ENCODE results near the gene RIMOC1. TPM values are rescaled to one million over a fixed set of nuclear protein-coding genes. Genes with fewer than 3 reads are reported as not detected.
A peak's percentile ranks its signal among the peaks of the same experiment; 100 is the strongest.

The RIMOC1 gene
- 10 to 100 TPM; 20.1 to 27.9 (median 24.6) TPM for total RNA-seq

- intact Hi-C loops (cut with DNase I) = no loop called here
- TF ChIP-seq POLR2A (IDR thresholded peaks at IDR 0.05) = peak; percentile 58 to 84
- TF ChIP-seq CTCF (IDR thresholded peaks at IDR 0.05) = no peak
- H3K9me3 ChIP-seq = no peaks in the 10 kb centered on the region
- DNase-seq = peak; percentile 99
- H3K27ac ChIP-seq = peak within 1 kb of the TSS; percentile 70 to 84 (median 71)
- peaks cover 5% of the 10 kb centered on the region in 2 donors for H3K4me1 ChIP-seq
- no peaks in the 10 kb centered on the region for H3K27me3 ChIP-seq
- H3K36me3 ChIP-seq = peaks cover 3 to 9% of the 10 kb centered on the region in 2 donors
- peak within 1 kb of the TSS; percentile 52 to 90 (median 63) for H3K4me3 ChIP-seq (replicated peaks in 1 of 3)
- WGBS, 2 donors = 0 to 1% methylated on average over 52 to 55 of the region's 55 CpGs
Observed at GRCh38 chr5:41903892-41904799, at the start of gene RIMOC1. TSS of gene RIMOC1 (plus strand) at chr5:41904344. CDS start at chr5:41904368, 24 bp downstream.

- 44 to 47% methylated on average over 5 of the region's 5 CpGs for WGBS, 2 donors
- Histone ChIP-seq H3K4me3 (replicated peaks in 1 of 3) (no peak overlapping the region), H3K9me3 (no peaks in the 10 kb centered on the region), H3K4me1 (no peaks in the 10 kb centered on the region), H3K36me3 (peaks cover 14 to 18% of the 10 kb centered on the region in 2 donors), H3K27ac (no peak overlapping the region), H3K27me3 (no peaks in the 10 kb centered on the region)
- intact Hi-C loops (cut with DNase I) = loop anchor here (5.0 to 10.0 kb wide), 2 partner anchors 198 to 910 kb away; no protein-coding TSS in a partner anchor
- no peak for TF ChIP-seq POLR2A (IDR thresholded peaks at IDR 0.05)
- peak; percentile 28 to 87 (median 67) for TF ChIP-seq CTCF (IDR thresholded peaks at IDR 0.05)
- DNase-seq = peak; percentile 35 to 44
Observed at GRCh38 chr5:41856644-41857491, 47.3 kb upstream of the RIMOC1 start.

- Histone ChIP-seq H3K27me3 (no peaks in the 10 kb centered on the region), H3K4me3 (replicated peaks in 1 of 3) (no peak overlapping the region), H3K27ac (no peak overlapping the region), H3K4me1 (no peaks in the 10 kb centered on the region), H3K36me3 (peaks cover 13 to 14% of the 10 kb centered on the region in 2 donors), H3K9me3 (no peaks in the 10 kb centered on the region)
- no peak for TF ChIP-seq POLR2A (IDR thresholded peaks at IDR 0.05)
- 58 to 82% methylated on average over 1 of the region's 1 CpG for WGBS, 2 donors
- intact Hi-C loops (cut with DNase I) = loop anchor here (5.0 to 10.0 kb wide), 2 partner anchors 197 to 909 kb away; no protein-coding TSS in a partner anchor
- no peak for DNase-seq
Observed at GRCh38 chr5:41857989-41858388, 46.2 kb upstream of the RIMOC1 start.

- TF ChIP-seq POLR2A (IDR thresholded peaks at IDR 0.05) (no peak), CTCF (IDR thresholded peaks at IDR 0.05) (no peak)
Observed at GRCh38 chr5:41858890-41859289, 45.3 kb upstream of the RIMOC1 start.

GRCh38 chr5:41863871-41864486 lies 40.2 kb upstream of the RIMOC1 start:
- Histone ChIP-seq H3K9me3 (no peaks in the 10 kb centered on the region), H3K4me3 (replicated peaks in 1 of 3) (no peak overlapping the region), H3K27me3 (no peaks in the 10 kb centered on the region), H3K4me1 (peaks cover 3% of the 10 kb centered on the region in 2 donors), H3K36me3 (peaks cover 0 to 9% of the 10 kb centered on the region in 2 donors), H3K27ac (no peak overlapping the region)
- TF ChIP-seq CTCF (IDR thresholded peaks at IDR 0.05) (no peak), POLR2A (IDR thresholded peaks at IDR 0.05) (no peak)
- DNase-seq = no peak
- intact Hi-C loops (cut with DNase I) = no loop called here

More at GRCh38 chr5:41858890-41859289, 45.3 kb upstream of the RIMOC1 start:
- Histone ChIP-seq H3K4me1 (no peaks in the 10 kb centered on the region), H3K9me3 (no peaks in the 10 kb centered on the region), H3K27ac (no peak overlapping the region), H3K36me3 (peaks cover 4 to 10% of the 10 kb centered on the region in 2 donors), H3K4me3 (replicated peaks in 1 of 3) (no peak overlapping the region), H3K27me3 (no peaks in the 10 kb centered on the region)
- 91 to 94% methylated on average over 2 of the region's 2 CpGs for WGBS, 2 donors
- DNase-seq = no peak
- intact Hi-C loops (cut with DNase I) = loop anchor here (5.0 to 10.0 kb wide), 2 partner anchors 196 to 908 kb away; no protein-coding TSS in a partner anchor

Measured in thyroid gland (tissue), 4 donors.